ENCODE data around the gene VAC14. TPM values are rescaled to one million over a fixed set of nuclear protein-coding genes. Genes with fewer than 3 reads are reported as not detected.

Gene VAC14
- polyA plus RNA-seq, 3 donors = 20.7 to 49.4 (median 31.1) TPM

GRCh38 chr16:70659546-70659945 lies 141.4 kb downstream of the VAC14 start:
- Histone ChIP-seq H3K36me3 (replicated peaks in 1 of 2; ENCODE audit: control insufficient read depth in 1 of 2, insufficient read depth in 2 of 2, low read length in 2 of 2) (no peaks in the 10 kb centered on the region), H3K4me2 (replicated peaks; ENCODE audit: extremely low read depth, low read length, poor library complexity, severe bottlenecking) (no peak overlapping the region), H3K4me3 (replicated peaks in 1 of 3; ENCODE audit: low read depth in 2 of 3, low read length in 3 of 3) (no peak overlapping the region), H3K79me2 (ENCODE audit: insufficient read depth, low read length) (no peaks in the 10 kb centered on the region), H3K27me3 (ENCODE audit: control insufficient read depth in 2 of 2, insufficient read depth in 2 of 2, low read length in 2 of 2) (no peaks in the 10 kb centered on the region), H3K9me3 (replicated peaks in 1 of 2; ENCODE audit: control insufficient read depth in 1 of 2, insufficient read depth in 1 of 2, low read length in 2 of 2) (no peaks in the 10 kb centered on the region), H3K9ac (ENCODE audit: insufficient read depth, low read length, poor library complexity, severe bottlenecking) (no peak overlapping the region), H4K20me1 (ENCODE audit: insufficient read depth, low read length) (no peaks in the 10 kb centered on the region), H3K4me1 (ENCODE audit: control insufficient read depth in 1 of 2, insufficient read depth in 2 of 2, low read length in 2 of 2) (no peaks in the 10 kb centered on the region), H2AFZ (ENCODE audit: insufficient read depth, low read depth, low read length, poor library complexity, severe bottlenecking) (no peak overlapping the region), H3K27ac (ENCODE audit: low read depth in 1 of 2, low read length in 2 of 2) (no peak overlapping the region)
- Mint-ChIP-seq H3K4me3 (no peak overlapping the region), H3K4me1 (no peaks in the 10 kb centered on the region), H3K27me3 (ENCODE audit: low read depth in 3 of 3) (peaks cover 0 to 3% (median 3%) of the 10 kb centered on the region in 3 donors), H3K9me3 (no peaks in the 10 kb centered on the region), H3K36me3 (peaks cover 0 to 3% of the 10 kb centered on the region in 2 donors), H3K27ac (no peak overlapping the region)
- WGBS (ENCODE audit: insufficient coverage) = 92% methylated on average over 11 of the region's 12 CpGs
- DNase-seq = no peak
- intact Hi-C loops (cut with micrococcal nuclease) = loop anchor here in 1 of 2 donors (10.0 kb wide), 2 partner anchors 155 to 495 kb away; no protein-coding TSS in a partner anchor
- TF ChIP-seq CTCF (IDR thresholded peaks at IDR 0.05) = no peak

DNA sequence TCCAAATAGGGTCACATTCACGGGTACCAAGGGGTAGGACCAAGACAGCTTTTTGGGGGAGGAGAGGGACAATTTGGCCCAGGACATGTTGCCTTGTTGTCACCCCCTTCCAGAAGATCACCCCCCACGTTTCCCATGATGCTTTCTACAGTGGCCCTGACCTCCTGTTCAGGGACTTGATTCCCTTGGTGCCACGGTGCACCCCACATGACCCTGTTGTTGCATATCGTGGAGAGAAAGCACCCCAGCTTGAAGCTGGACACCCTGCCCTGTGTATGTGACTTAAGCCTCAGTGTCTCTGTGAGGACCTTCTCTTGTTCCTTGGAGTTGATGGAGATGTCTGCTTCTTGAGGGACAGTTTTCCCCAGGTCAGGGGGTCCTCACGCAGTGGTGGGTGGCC lies 142.0 kb downstream of the VAC14 start:
- Histone ChIP-seq H3K4me3 (replicated peaks in 1 of 3; ENCODE audit: low read depth in 2 of 3, low read length in 3 of 3) (no peak overlapping the region), H3K9me3 (replicated peaks in 1 of 2; ENCODE audit: control insufficient read depth in 1 of 2, insufficient read depth in 1 of 2, low read length in 2 of 2) (no peaks in the 10 kb centered on the region), H3K36me3 (replicated peaks in 1 of 2; ENCODE audit: control insufficient read depth in 1 of 2, insufficient read depth in 2 of 2, low read length in 2 of 2) (no peaks in the 10 kb centered on the region), H4K20me1 (ENCODE audit: insufficient read depth, low read length) (no peaks in the 10 kb centered on the region), H3K27ac (ENCODE audit: low read depth in 1 of 2, low read length in 2 of 2) (no peak overlapping the region), H3K4me1 (ENCODE audit: control insufficient read depth in 1 of 2, insufficient read depth in 2 of 2, low read length in 2 of 2) (peaks cover 2 to 4% of the 10 kb centered on the region in 2 donors), H3K27me3 (ENCODE audit: control insufficient read depth in 2 of 2, insufficient read depth in 2 of 2, low read length in 2 of 2) (no peaks in the 10 kb centered on the region), H3K9ac (ENCODE audit: insufficient read depth, low read length, poor library complexity, severe bottlenecking) (no peak overlapping the region), H3K79me2 (ENCODE audit: insufficient read depth, low read length) (no peaks in the 10 kb centered on the region), H3K4me2 (replicated peaks; ENCODE audit: extremely low read depth, low read length, poor library complexity, severe bottlenecking) (no peak overlapping the region), H2AFZ (ENCODE audit: insufficient read depth, low read depth, low read length, poor library complexity, severe bottlenecking) (no peak overlapping the region)
- TF ChIP-seq CTCF (IDR thresholded peaks at IDR 0.05) = no peak
- Mint-ChIP-seq H3K9me3 (no peaks in the 10 kb centered on the region), H3K4me1 (peaks cover 4% of the 10 kb centered on the region), H3K4me3 (no peak overlapping the region), H3K36me3 (no peaks in the 10 kb centered on the region), H3K27me3 (ENCODE audit: low read depth in 3 of 3) (peaks cover 0 to 2% (median 2%) of the 10 kb centered on the region in 3 donors), H3K27ac (no peak overlapping the region)
- intact Hi-C loops (cut with micrococcal nuclease) = loop anchor here in 1 of 2 donors (10.0 kb wide), 2 partner anchors 154 to 494 kb away; no protein-coding TSS in a partner anchor
- WGBS (ENCODE audit: insufficient coverage) = 83% methylated on average over 4 of the region's 5 CpGs
- no peak for DNase-seq
